PC-3 (cell line): Measurements from ENCODE around the gene HEXA.

Source experiments
- CTCF ChIP-seq: fragments of 300-600 bp; sonication (generic); conservative IDR thresholded peaks from 2 replicates; pipeline ENCODE4 v1.5.1; 2017; ENCODE audit warnings: antibody characterized with exemption, low read depth, mild to moderate bottlenecking, low read length
- EZH2 ChIP-seq: fragments of 300-600 bp; sonication (generic); IDR thresholded peaks from one replicate; pipeline ENCODE4 v1.6.1; 2017; ENCODE audit warnings: antibody characterized with exemption, mild to moderate bottlenecking, low read length; ENCODE audit not compliant: unreplicated experiment
- EZH2phosphoT487 ChIP-seq: fragments of 300-600 bp; sonication (generic); IDR thresholded peaks from 2 replicates; pipeline ENCODE4 v1.6.1; 2018; ENCODE audit warnings: mild to moderate bottlenecking, antibody characterized with exemption, low read length, borderline replicate concordance

GRCh38 chr15:72382146-72382545, 6.3 kb upstream of the HEXA start:
- TF ChIP-seq EZH2, result no peak
- TF ChIP-seq CTCF, result peak; percentile 35; the same call in 1 of the 2 replicates
- no peak for TF ChIP-seq EZH2phosphoT487
